Stomach (tissue), 9 donors: ENCODE measurements around the gene ZSWIM5. TPM values are rescaled to one million over a fixed set of nuclear protein-coding genes. Genes with fewer than 3 reads are reported as not detected.

Experiments used
- DNase-seq, 2 donors: peaks; one replicate each; pipeline versions ENCODE4 v3.0.0 to v3.0.0-alpha.2; 2013 to 2019
- H3K27ac ChIP-seq, 5 donors: fragments of 200-600 bp in 4 of 5; sonication (generic) in 4 of 5; one replicate each; pipeline ENCODE4 v1.5.1; 2013 to 2019; ENCODE audit warnings: mild to moderate bottlenecking in 1 of 5, moderate library complexity in 1 of 5
- H3K27me3 ChIP-seq, 3 donors: fragments of 200-600 bp; sonication (generic); one replicate each; pipeline ENCODE4 v1.5.1; 2017 to 2019; ENCODE audit warnings: mixed run types in 1 of 3
- H3K36me3 ChIP-seq, 4 donors: fragments of 200-600 bp; sonication (generic); 1 replicate in 3 of 4; 2 replicates in 1 of 4; pipeline ENCODE4 v1.5.1; 2016 to 2019
- H3K4me1 ChIP-seq, 4 donors: fragments of 200-600 bp; sonication (generic); one replicate each; pipeline ENCODE4 v1.5.1; 2016 to 2019
- H3K4me3 ChIP-seq, 4 donors: fragments of 200-600 bp; sonication (generic) in 3 of 4; one replicate each; pipeline ENCODE4 v1.5.1; 2016 to 2019; ENCODE audit warnings: mild to moderate bottlenecking in 1 of 4
- H3K9me3 ChIP-seq, 4 donors: fragments of 200-600 bp; sonication (generic); one replicate each; pipeline ENCODE4 v1.5.1; 2016 to 2019
- EP300 ChIP-seq: sonication (generic); formaldehyde crosslinking; IDR thresholded peaks from one replicate; pipeline ENCODE4 v1.6.1; 2017; ENCODE audit warnings: antibody characterized with exemption
- POLR2A ChIP-seq, 4 donors: fragments of 450-650 bp; IDR thresholded peaks; one replicate each; pipeline ENCODE4 v1.6.1; 2016; ENCODE audit warnings: antibody characterized with exemption in 4 of 4, control low read depth in 2 of 4, mild to moderate bottlenecking in 1 of 4, moderate library complexity in 1 of 4
- POLR2AphosphoS5 ChIP-seq, 3 donors: sonication (generic); formaldehyde crosslinking; IDR thresholded peaks; one replicate each; pipeline ENCODE4 v1.6.1; 2016; ENCODE audit warnings: antibody characterized with exemption in 3 of 3
- WGBS, 5 donors: extraction: QIAGEN DNeasy Blood & Tissue Kit in 3 of 5; methylation state at CpG; one replicate each; pipeline versions ENCODE4 v1.1.5 to v1.1.7; 2013 to 2018; 5-methylcytosine and 5-hydroxymethylcytosine counted together
- intact Hi-C: fragments of 100-400 bp; cut with DNase I; formaldehyde crosslinking; loops from one replicate; pipeline ENCODE4 v1.15.1; 2023; ENCODE audit warnings: low total_unique reads
- polyA plus RNA-seq, 3 donors: library from polyadenylated mRNA; stranded (reverse); fragments of 200-250 nt; gene quantifications; one replicate each; pipeline ENCODE4 v1.2.3, GENCODE V29; 2013
- total RNA-seq, 5 donors: library from RNA; depleted of rRNA; stranded (reverse); fragments of >200 nt; gene quantifications; one replicate each; pipeline versions ENCODE4 v1.1.0 to v1.2.3, GENCODE V29; 2014 to 2016
- TF ChIP-seq, protein P1 (sequence below), 7 experiments: fragments of 450-650 bp in 4 of 7; fragments of 200-600 bp in 3 of 7; sonication (generic) in 3 of 7; IDR thresholded peaks; one replicate each; pipeline ENCODE4 v1.5.1; 2016 to 2019; ENCODE audit warnings: antibody characterized with exemption in 7 of 7, control low read depth in 2 of 7, mild to moderate bottlenecking in 1 of 7
- donor health status: healthy with polysubstance abuse.
- donor health status: Bipolar disorder and iron deficiency.
- donor health status: healthy.

Gene ZSWIM5
- total and polyA plus RNA-seq, 8 donors = 0.45 to 10.1 (median 0.87) TPM

- 91 to 100% (median 94%) methylated on average over 1 of the region's 1 CpG for WGBS, 5 donors
These were observed 161.5 kb downstream of the ZSWIM5 start for GRCh38 chr1:45044916-45045315.

DNA sequence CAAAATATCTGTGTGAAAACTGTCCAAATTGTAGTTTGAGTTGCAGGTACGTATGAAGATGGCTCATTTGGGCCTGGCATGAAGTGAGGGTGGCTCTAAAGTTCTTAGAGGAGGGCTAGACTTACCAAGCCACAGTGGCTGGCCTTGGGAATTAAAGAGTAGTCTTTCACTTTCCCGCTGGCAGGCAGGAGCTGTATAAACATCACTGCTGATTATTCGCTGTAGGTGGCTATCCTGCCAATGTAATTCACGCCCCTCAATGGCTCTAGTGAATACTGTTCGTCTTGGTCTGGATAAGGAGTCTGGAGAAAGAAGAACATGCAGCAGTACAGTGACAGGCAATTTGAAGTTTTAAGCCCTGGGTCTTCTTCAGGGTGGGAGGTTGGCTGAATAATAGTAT lies 163.3 kb downstream of the ZSWIM5 start:
- no peaks in the 10 kb centered on the region for H3K9me3 ChIP-seq
- H3K4me1 ChIP-seq = no peaks in the 10 kb centered on the region
- no peak for DNase-seq
- H3K4me3 ChIP-seq = no peak overlapping the region
- H3K27ac ChIP-seq = no peak overlapping the region
- intact Hi-C loops = no loop called here
- H3K27me3 ChIP-seq = no peaks in the 10 kb centered on the region
- TF ChIP-seq POLR2AphosphoS5 (IDR thresholded peaks at IDR 0.05) (no peak), EP300 (no peak), POLR2A (IDR thresholded peaks at IDR 0.05) (no peak)
- TF ChIP-seq, protein P1, sequence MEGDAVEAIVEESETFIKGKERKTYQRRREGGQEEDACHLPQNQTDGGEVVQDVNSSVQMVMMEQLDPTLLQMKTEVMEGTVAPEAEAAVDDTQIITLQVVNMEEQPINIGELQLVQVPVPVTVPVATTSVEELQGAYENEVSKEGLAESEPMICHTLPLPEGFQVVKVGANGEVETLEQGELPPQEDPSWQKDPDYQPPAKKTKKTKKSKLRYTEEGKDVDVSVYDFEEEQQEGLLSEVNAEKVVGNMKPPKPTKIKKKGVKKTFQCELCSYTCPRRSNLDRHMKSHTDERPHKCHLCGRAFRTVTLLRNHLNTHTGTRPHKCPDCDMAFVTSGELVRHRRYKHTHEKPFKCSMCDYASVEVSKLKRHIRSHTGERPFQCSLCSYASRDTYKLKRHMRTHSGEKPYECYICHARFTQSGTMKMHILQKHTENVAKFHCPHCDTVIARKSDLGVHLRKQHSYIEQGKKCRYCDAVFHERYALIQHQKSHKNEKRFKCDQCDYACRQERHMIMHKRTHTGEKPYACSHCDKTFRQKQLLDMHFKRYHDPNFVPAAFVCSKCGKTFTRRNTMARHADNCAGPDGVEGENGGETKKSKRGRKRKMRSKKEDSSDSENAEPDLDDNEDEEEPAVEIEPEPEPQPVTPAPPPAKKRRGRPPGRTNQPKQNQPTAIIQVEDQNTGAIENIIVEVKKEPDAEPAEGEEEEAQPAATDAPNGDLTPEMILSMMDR (IDR thresholded peaks at IDR 0.05) = no peak
- WGBS, 5 donors = 79 to 85% (median 81%) methylated on average over 5 of the region's 5 CpGs
- peaks cover 0 to 28% (median 8%) of the 10 kb centered on the region in 4 donors for H3K36me3 ChIP-seq

More at GRCh38 chr1:45044916-45045315, 161.5 kb downstream of the ZSWIM5 start:
- Histone ChIP-seq H3K9me3 (no peaks in the 10 kb centered on the region), H3K27ac (no peak overlapping the region), H3K4me1 (no peaks in the 10 kb centered on the region), H3K27me3 (no peaks in the 10 kb centered on the region), H3K36me3 (peaks cover 0 to 23% (median 10%) of the 10 kb centered on the region in 4 donors), H3K4me3 (no peak overlapping the region)
- TF ChIP-seq EP300 = no peak
- no peak for TF ChIP-seq POLR2A (IDR thresholded peaks at IDR 0.05)
- DNase-seq = no peak
- intact Hi-C loops = no loop called here

DNA sequence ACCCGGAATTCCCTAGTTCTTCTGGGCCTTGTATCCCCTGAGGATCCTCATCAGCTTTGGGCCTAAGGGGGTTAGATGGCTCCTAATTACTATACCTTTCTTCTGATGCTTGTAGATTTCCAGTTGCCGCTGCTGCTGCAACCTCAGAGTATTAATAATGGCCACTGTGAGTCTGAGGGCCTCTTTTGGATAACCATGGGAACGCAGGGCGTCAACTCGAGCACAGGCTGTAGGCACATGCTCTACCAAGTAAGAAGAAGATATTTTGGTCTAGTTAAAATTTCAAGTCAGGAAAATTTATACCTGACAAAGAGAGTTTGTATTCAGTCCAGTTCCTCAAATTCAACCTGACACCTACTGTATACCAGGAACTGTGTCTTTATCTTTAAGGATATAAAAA lies 166.1 kb downstream of the ZSWIM5 start:
- 93 to 98% (median 96%) methylated on average over 5 of the region's 5 CpGs for WGBS, 5 donors
- Histone ChIP-seq H3K27me3 (no peaks in the 10 kb centered on the region), H3K4me3 (no peak overlapping the region), H3K4me1 (no peaks in the 10 kb centered on the region), H3K36me3 (peaks cover 0 to 36% (median 16%) of the 10 kb centered on the region in 4 donors), H3K9me3 (no peaks in the 10 kb centered on the region), H3K27ac (no peak overlapping the region)
- no peak for TF ChIP-seq EP300
- TF ChIP-seq, protein P1 (IDR thresholded peaks at IDR 0.05) = no peak
- no peak for TF ChIP-seq POLR2AphosphoS5 (IDR thresholded peaks at IDR 0.05)
- no peak for TF ChIP-seq POLR2A (IDR thresholded peaks at IDR 0.05)
- intact Hi-C loops = no loop called here
- no peak for DNase-seq

GRCh38 chr1:45038661-45039364 lies 167.6 kb downstream of the ZSWIM5 start:
- TF ChIP-seq POLR2AphosphoS5 (IDR thresholded peaks at IDR 0.05) (no peak), EP300 (no peak), POLR2A (IDR thresholded peaks at IDR 0.05) (no peak)
- TF ChIP-seq, protein P1 (IDR thresholded peaks at IDR 0.05) = no peak
- no peaks in the 10 kb centered on the region for H3K27me3 ChIP-seq
- H3K36me3 ChIP-seq = peaks cover 0 to 51% (median 23%) of the 10 kb centered on the region in 4 donors
- intact Hi-C loops = no loop called here
- 83 to 93% (median 92%) methylated on average over 8 of the region's 8 CpGs for WGBS, 5 donors
- no peak for DNase-seq
- no peak overlapping the region for H3K4me3 ChIP-seq
- no peak overlapping the region for H3K27ac ChIP-seq
- no peaks in the 10 kb centered on the region for H3K9me3 ChIP-seq
- no peaks in the 10 kb centered on the region for H3K4me1 ChIP-seq

DNA sequence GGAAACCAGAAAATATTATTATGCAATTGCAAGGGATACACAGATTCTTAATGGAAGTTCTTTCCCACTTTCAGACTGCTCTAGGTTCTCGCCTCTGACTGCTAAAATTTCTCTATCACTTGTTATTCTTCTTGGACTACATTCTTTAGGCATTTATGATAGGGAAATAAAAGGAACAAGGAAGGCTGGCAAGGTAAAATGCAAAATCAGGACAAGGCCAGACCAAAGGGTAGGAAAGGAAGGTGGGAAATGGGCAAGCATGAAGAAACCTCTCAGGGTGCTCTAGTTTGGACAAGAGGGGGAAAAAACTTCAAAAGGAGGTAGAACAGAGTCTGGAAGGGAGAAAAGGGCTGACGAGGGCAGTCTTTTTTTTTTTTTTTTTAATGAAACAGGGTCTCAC lies 168.2 kb downstream of the ZSWIM5 start:
- intact Hi-C loops = no loop called here
- Histone ChIP-seq H3K4me3 (no peak overlapping the region), H3K36me3 (peaks cover 0 to 49% (median 23%) of the 10 kb centered on the region in 4 donors), H3K27me3 (no peaks in the 10 kb centered on the region), H3K27ac (no peak overlapping the region), H3K4me1 (no peaks in the 10 kb centered on the region), H3K9me3 (no peaks in the 10 kb centered on the region)
- WGBS, 5 donors = 78 to 95% (median 89%) methylated on average over 2 of the region's 2 CpGs
- no peak for DNase-seq
- no peak for TF ChIP-seq EP300
- TF ChIP-seq, protein P1 (IDR thresholded peaks at IDR 0.05) = no peak
- TF ChIP-seq POLR2A (IDR thresholded peaks at IDR 0.05) = no peak
- no peak for TF ChIP-seq POLR2AphosphoS5 (IDR thresholded peaks at IDR 0.05)
